HG02870 (cell line): ENCODE results near the gene CSF2.

ENCODE experiments used
- ATAC-seq: cut with Tn5 transposase; IDR thresholded peaks from one replicate; pipeline ENCODE4 v1.9.1; 2021; ENCODE audit warnings: mild to moderate bottlenecking, moderate library complexity; ENCODE audit not compliant: unreplicated experiment

The CSF2 gene

GRCh38 chr5:132073231-132074013, at the start of gene CSF2:
CSF2 (plus strand) TSS chr5:132073789; CDS start chr5:132073824, 35 bp downstream.
- ATAC-seq, result no peak

DNA sequence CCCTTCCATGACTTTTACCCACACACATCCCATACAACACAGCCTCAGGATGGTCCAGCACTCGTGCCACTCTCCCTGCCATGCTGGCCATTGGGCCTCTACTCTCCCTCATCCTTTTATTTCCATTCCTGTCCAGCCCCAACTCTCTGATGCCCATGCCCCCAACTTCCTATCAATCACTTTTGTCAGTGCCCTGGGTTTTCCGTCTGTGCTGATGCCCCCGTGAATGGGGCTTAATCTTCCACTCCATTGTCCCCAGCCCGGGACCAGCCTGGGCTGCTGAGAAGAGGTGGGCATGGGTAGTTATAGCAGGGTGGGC, 49.5 kb upstream of the CSF2 start:
- no peak for ATAC-seq

GRCh38 chr5:132024789-132025402, 48.7 kb upstream of the CSF2 start:
- no peak for ATAC-seq

- no peak for ATAC-seq
These were observed 48.1 kb upstream of the CSF2 start for GRCh38 chr5:132025403-132025971.

GRCh38 chr5:132026516-132027008, 47.0 kb upstream of the CSF2 start:
- no peak for ATAC-seq

DNA sequence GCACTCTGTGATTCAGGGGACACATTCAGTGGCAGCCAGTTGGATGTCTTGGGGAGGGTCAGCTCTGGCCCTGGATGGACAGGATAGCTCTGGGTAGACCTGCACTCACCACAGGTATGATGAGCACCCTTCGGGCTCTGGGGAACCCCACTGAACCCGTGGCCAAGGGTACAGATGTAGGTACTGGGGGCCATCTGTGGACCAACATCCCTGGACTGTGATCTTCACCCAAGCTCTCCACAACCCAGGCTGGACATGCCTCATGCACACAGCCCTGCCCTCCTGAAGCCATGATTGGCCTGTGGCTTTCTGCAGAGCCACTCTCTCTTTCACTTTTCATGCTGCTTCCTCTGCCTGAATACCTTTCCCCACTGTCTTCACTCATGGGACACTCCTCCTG, 46.6 kb upstream of the CSF2 start:
- peak; percentile 50 for ATAC-seq

- no peak for ATAC-seq
These were observed 43.8 kb upstream of the CSF2 start for GRCh38 chr5:132029609-132030330.

DNA sequence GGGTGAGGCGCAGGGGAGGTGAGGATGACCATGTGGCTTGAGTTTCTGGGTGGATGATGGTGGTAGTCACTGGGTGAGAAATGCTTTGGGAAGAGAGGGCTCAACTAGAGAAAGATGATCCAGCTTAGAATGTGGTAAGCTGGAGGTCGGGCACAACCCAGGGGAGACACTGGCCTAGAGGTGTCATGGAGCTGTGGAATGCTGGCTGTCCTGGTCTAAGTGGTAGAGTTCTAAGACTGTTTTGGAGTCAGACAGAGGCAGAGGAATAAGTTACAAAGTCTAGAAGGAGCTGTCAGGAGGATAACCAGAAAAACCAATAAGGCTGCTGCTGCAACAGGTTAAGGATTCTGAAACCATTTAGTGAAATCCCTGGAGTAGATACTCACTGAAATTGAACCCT, 43.0 kb upstream of the CSF2 start:
- no peak for ATAC-seq

GRCh38 chr5:132032196-132032595, 41.4 kb upstream of the CSF2 start:
- no peak for ATAC-seq

- ATAC-seq, result no peak
These were observed 40.5 kb upstream of the CSF2 start for GRCh38 chr5:132033122-132033521.

- ATAC-seq, result no peak
These were observed 36.2 kb upstream of the CSF2 start for GRCh38 chr5:132037353-132037752.

GRCh38 chr5:132044207-132044606, 29.4 kb upstream of the CSF2 start:
- no peak for ATAC-seq

GRCh38 chr5:132046880-132047299, 26.7 kb upstream of the CSF2 start:
- ATAC-seq, result no peak

GRCh38 chr5:132049093-132049492, 24.5 kb upstream of the CSF2 start:
- no peak for ATAC-seq

- ATAC-seq, result no peak
These were observed 24.0 kb upstream of the CSF2 start for GRCh38 chr5:132049559-132049958.

DNA sequence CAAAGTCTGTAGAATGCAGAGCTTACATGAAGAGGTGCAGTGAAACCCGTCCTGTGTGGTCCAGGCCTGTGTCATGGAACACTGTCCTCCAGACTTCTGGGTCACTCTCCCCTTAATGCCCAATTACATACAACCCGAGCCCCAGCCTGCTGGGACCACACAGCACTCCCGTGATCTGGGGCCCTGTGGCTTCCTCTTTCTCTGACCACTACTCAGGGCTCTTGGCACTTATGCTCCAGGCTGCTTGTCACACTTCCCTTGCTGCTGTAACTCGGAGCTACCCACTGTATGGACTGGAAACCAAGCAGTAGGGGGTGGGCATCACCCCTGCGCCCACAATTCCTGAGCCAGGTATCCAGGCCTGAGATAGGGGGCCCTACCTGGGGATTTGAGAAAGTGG, 23.5 kb upstream of the CSF2 start:
- no peak for ATAC-seq

GRCh38 chr5:132050661-132051552, 22.7 kb upstream of the CSF2 start:
- ATAC-seq, result no peak

DNA sequence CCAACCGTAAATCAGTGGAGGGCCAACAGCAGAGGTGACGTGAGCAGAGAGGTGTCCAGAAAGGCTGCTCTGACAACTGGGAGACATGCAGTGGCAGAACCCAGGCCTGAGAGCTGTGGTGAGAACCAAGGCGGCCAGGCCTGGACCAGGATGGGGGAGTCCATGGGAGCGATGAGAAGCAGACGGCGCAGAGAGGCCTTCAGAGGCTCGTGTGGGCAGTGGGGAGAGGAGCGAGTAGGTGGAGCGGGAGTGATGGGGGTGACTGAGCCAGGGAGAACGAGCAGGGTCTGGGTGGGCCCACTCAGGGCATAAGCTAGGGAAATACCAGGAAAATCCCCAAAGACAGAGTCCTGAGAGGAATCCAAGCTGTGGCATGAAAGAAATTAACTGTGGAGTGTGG, 21.1 kb upstream of the CSF2 start:
- no peak for ATAC-seq

DNA sequence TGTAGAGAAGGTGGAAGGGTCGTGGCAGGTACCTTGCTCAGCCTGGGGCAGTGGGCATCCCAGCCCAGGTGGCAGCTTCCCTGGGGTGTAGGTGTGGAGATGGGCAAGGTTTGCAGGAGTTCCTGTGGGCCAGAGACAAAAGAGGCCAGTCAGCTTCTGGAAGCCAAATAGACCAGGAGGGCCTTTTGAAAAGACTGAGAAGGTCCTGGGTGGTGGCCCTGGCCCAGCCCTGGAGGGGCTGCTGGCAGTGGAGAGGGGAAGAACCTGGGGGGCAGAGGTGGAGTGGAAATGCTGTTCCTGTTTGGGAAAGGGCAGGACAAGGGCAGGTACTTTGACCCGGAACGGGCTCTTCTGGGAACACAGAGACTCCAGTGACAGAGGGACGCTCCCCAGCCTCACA, 20.1 kb upstream of the CSF2 start:
- ATAC-seq, result no peak

- ATAC-seq, result no peak
These were observed 19.4 kb upstream of the CSF2 start for GRCh38 chr5:132054031-132054696.
